H1 (cell line): ENCODE results near the gene MEIS2. TPM values are rescaled to one million over a fixed set of nuclear protein-coding genes. Genes with fewer than 3 reads are reported as not detected.

Experiments used
- polyA plus RNA-seq, 7 experiments: library from polyadenylated mRNA; depleted of rRNA in 3 of 7; stranded (reverse) in 5 of 7; unstranded in 2 of 7; fragments of >200 nt in 5 of 7; fragments of 200-250 nt in 2 of 7; gene quantifications; 1 replicate in 5 of 7; 2 replicates in 1 of 7; 4 replicates in 1 of 7; pipeline versions ENCODE4 v1.2.1 to v1.2.3, GENCODE V29; 2011 to 2013; ENCODE audit warnings: missing spikeins in 2 of 7, mixed read lengths in 2 of 7
- total RNA-seq: library from RNA; stranded (reverse); fragmentation: NEBNext Ultra II Directional; extraction: Animal tissue kit (Norgen Biotek cat#: 25700); gene quantifications from 2 replicates; pipeline ENCODE4 v1.2.1, GENCODE V29; 2021
- TF ChIP-seq, protein P1 (sequence below): fragments of 300-600 bp; sonication (generic); IDR thresholded peaks from 2 replicates; pipeline ENCODE4 v1.7.1; 2012; ENCODE audit warnings: low read length, moderate library complexity, mild to moderate bottlenecking, inconsistent platforms; ENCODE audit not compliant: insufficient replicate concordance

MEIS2 gene
- total and polyA plus RNA-seq, 2 of the 8 experiments (the other 6 are each of a cell fraction or from before 2014, with no cell fraction given), result 0.22 to 1.2 TPM

DNA sequence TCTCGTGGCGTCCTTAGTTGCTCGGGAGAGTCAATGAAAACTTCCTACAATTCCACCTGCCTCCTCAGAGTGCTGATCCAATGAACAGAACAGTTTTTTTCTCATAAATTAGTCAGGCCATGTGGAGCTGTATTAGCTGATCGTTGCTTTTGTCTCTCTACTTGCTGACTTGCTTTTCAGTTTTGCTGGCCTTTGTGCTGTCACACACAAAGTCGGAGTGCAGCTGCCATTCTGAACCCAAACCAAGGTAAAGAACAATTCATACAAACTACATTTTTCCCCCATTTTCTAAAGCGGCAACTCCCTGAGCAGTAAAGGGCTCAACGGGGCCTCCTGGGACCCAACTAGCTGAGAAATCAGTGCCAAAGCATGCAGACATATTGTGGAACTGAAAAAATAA is 43.1 kb downstream of the MEIS2 start (continued):
- TF ChIP-seq, protein P1, sequence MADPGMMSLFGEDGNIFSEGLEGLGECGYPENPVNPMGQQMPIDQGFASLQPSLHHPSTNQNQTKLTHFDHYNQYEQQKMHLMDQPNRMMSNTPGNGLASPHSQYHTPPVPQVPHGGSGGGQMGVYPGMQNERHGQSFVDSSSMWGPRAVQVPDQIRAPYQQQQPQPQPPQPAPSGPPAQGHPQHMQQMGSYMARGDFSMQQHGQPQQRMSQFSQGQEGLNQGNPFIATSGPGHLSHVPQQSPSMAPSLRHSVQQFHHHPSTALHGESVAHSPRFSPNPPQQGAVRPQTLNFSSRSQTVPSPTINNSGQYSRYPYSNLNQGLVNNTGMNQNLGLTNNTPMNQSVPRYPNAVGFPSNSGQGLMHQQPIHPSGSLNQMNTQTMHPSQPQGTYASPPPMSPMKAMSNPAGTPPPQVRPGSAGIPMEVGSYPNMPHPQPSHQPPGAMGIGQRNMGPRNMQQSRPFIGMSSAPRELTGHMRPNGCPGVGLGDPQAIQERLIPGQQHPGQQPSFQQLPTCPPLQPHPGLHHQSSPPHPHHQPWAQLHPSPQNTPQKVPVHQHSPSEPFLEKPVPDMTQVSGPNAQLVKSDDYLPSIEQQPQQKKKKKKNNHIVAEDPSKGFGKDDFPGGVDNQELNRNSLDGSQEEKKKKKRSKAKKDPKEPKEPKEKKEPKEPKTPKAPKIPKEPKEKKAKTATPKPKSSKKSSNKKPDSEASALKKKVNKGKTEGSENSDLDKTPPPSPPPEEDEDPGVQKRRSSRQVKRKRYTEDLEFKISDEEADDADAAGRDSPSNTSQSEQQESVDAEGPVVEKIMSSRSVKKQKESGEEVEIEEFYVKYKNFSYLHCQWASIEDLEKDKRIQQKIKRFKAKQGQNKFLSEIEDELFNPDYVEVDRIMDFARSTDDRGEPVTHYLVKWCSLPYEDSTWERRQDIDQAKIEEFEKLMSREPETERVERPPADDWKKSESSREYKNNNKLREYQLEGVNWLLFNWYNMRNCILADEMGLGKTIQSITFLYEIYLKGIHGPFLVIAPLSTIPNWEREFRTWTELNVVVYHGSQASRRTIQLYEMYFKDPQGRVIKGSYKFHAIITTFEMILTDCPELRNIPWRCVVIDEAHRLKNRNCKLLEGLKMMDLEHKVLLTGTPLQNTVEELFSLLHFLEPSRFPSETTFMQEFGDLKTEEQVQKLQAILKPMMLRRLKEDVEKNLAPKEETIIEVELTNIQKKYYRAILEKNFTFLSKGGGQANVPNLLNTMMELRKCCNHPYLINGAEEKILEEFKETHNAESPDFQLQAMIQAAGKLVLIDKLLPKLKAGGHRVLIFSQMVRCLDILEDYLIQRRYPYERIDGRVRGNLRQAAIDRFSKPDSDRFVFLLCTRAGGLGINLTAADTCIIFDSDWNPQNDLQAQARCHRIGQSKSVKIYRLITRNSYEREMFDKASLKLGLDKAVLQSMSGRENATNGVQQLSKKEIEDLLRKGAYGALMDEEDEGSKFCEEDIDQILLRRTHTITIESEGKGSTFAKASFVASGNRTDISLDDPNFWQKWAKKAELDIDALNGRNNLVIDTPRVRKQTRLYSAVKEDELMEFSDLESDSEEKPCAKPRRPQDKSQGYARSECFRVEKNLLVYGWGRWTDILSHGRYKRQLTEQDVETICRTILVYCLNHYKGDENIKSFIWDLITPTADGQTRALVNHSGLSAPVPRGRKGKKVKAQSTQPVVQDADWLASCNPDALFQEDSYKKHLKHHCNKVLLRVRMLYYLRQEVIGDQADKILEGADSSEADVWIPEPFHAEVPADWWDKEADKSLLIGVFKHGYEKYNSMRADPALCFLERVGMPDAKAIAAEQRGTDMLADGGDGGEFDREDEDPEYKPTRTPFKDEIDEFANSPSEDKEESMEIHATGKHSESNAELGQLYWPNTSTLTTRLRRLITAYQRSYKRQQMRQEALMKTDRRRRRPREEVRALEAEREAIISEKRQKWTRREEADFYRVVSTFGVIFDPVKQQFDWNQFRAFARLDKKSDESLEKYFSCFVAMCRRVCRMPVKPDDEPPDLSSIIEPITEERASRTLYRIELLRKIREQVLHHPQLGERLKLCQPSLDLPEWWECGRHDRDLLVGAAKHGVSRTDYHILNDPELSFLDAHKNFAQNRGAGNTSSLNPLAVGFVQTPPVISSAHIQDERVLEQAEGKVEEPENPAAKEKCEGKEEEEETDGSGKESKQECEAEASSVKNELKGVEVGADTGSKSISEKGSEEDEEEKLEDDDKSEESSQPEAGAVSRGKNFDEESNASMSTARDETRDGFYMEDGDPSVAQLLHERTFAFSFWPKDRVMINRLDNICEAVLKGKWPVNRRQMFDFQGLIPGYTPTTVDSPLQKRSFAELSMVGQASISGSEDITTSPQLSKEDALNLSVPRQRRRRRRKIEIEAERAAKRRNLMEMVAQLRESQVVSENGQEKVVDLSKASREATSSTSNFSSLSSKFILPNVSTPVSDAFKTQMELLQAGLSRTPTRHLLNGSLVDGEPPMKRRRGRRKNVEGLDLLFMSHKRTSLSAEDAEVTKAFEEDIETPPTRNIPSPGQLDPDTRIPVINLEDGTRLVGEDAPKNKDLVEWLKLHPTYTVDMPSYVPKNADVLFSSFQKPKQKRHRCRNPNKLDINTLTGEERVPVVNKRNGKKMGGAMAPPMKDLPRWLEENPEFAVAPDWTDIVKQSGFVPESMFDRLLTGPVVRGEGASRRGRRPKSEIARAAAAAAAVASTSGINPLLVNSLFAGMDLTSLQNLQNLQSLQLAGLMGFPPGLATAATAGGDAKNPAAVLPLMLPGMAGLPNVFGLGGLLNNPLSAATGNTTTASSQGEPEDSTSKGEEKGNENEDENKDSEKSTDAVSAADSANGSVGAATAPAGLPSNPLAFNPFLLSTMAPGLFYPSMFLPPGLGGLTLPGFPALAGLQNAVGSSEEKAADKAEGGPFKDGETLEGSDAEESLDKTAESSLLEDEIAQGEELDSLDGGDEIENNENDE, result no peak
